Thyroid gland (tissue), 4 donors: ENCODE results near the gene DPF1.

ENCODE experiments used
- CTCF ChIP-seq, 6 experiments: fragments of 200-600 bp in 3 of 6; fragments of 450-650 bp in 3 of 6; sonication (generic) in 3 of 6; IDR thresholded peaks; one replicate each; pipeline ENCODE4 v1.5.1; 2016 to 2019; ENCODE audit warnings: antibody characterized with exemption in 6 of 6, mild to moderate bottlenecking in 2 of 6, inconsistent platforms in 1 of 6, moderate library complexity in 1 of 6
- POLR2A ChIP-seq, 2 donors: fragments of 450-650 bp; IDR thresholded peaks; one replicate each; pipeline ENCODE4 v1.6.1; 2017; ENCODE audit warnings: antibody characterized with exemption in 2 of 2, mild to moderate bottlenecking in 2 of 2, moderate library complexity in 1 of 2

GRCh38 chr19:38227287-38228004, 3.4 kb upstream of the DPF1 start:
- TF ChIP-seq POLR2A (IDR thresholded peaks at IDR 0.05) (no peak), CTCF (IDR thresholded peaks at IDR 0.05) (no peak)
